Natural killer cell (primary cell): ENCODE data around the gene PPP4C. TPM values are rescaled to one million over a fixed set of nuclear protein-coding genes. Genes with fewer than 3 reads are reported as not detected.
"Not testable (repeated sequence)": the region's sequence is repeated elsewhere in the genome, so short reads cannot be mapped to it uniquely, and the experiment has no call there.

Source experiments
- ATAC-seq, 3 donors: fragments of 150-1000 bp in 2 of 3; fragments of 200-7000 bp in 1 of 3; cut with Tn5 transposase; 1 replicate in 1 of 3; 2 replicates in 2 of 3; pipeline ENCODE4 v1.10.0; 2021; ENCODE audit warnings: mild to moderate bottlenecking in 2 of 3, moderate library complexity in 2 of 3
- DNase-seq, 2 donors: peaks; one replicate each; pipeline versions ENCODE4 v3.0.0 to v3.0.0-alpha.2; 2013 to 2021; ENCODE audit warnings: mixed read lengths in 1 of 2
- H3K27ac ChIP-seq: one replicate; pipeline ENCODE4 v1.5.1; 2013; ENCODE audit warnings: mild to moderate bottlenecking, low read length
- H3K27me3 ChIP-seq: one replicate; pipeline ENCODE4 v1.6.1; 2013; ENCODE audit warnings: low read length; ENCODE audit not compliant: control insufficient read depth, insufficient read depth
- H3K36me3 ChIP-seq: one replicate; pipeline ENCODE4 v1.6.1; 2013; ENCODE audit warnings: low read length; ENCODE audit not compliant: control insufficient read depth, insufficient read depth
- H3K4me1 ChIP-seq: one replicate; pipeline ENCODE4 v1.6.1; 2013; ENCODE audit warnings: low read length; ENCODE audit not compliant: control insufficient read depth, insufficient read depth
- H3K4me3 ChIP-seq: one replicate; pipeline ENCODE4 v1.5.1; 2013; ENCODE audit warnings: low read length
- H3K9me3 ChIP-seq: one replicate; pipeline ENCODE4 v1.6.1; 2013; ENCODE audit warnings: low read length; ENCODE audit not compliant: control insufficient read depth, insufficient read depth
- H3K27ac Mint-ChIP-seq, 2 donors: one replicate each; pipeline ENCODE4 v1.8.0; 2022; ENCODE audit warnings: mild to moderate bottlenecking in 2 of 2, mixed read lengths in 2 of 2, moderate library complexity in 1 of 2
- H3K27me3 Mint-ChIP-seq, 2 donors: one replicate each; pipeline ENCODE4 v1.8.0; 2022; ENCODE audit warnings: low read depth in 2 of 2, mixed read lengths in 2 of 2
- H3K36me3 Mint-ChIP-seq: one replicate; pipeline ENCODE4 v1.8.0; 2022; ENCODE audit warnings: mixed read lengths
- H3K4me1 Mint-ChIP-seq, 2 donors: one replicate each; pipeline ENCODE4 v1.8.0; 2022; ENCODE audit warnings: mixed read lengths in 2 of 2
- H3K4me3 Mint-ChIP-seq: one replicate; pipeline ENCODE4 v1.8.0; 2022; ENCODE audit warnings: mild to moderate bottlenecking, moderate library complexity, mixed read lengths
- H3K9me3 Mint-ChIP-seq, 2 donors: one replicate each; pipeline ENCODE4 v1.8.0; 2022; ENCODE audit warnings: mixed read lengths in 2 of 2
- WGBS: methylation state at CpG from one replicate; pipeline ENCODE4 v1.1.7; 2013; ENCODE audit warnings: missing lambda C conversion rate; ENCODE audit not compliant: insufficient coverage; 5-methylcytosine and 5-hydroxymethylcytosine counted together
- intact Hi-C: fragments of 100-400 bp; cut with micrococcal nuclease; formaldehyde crosslinking; loops from one replicate; pipeline ENCODE4 v1.14.2; 2022
- total RNA-seq, 4 donors: library from RNA; stranded (reverse); fragments of 120-200 nt in 1 of 4; gene quantifications; one replicate each; pipeline versions ENCODE4 v1.2.3 to v1.2.4, GENCODE V29; 2013 to 2022
- TF ChIP-seq, protein P1 (sequence below): fragments of 200-600 bp; IDR thresholded peaks from one replicate; pipeline ENCODE4 v1.8.0; 2022; ENCODE audit warnings: antibody characterized with exemption

The PPP4C gene
- total RNA-seq, 3 donors from 2014 or later (not counting 1 experiment from before 2014, with no cell fraction given): 119 to 132 (median 130) TPM

DNA sequence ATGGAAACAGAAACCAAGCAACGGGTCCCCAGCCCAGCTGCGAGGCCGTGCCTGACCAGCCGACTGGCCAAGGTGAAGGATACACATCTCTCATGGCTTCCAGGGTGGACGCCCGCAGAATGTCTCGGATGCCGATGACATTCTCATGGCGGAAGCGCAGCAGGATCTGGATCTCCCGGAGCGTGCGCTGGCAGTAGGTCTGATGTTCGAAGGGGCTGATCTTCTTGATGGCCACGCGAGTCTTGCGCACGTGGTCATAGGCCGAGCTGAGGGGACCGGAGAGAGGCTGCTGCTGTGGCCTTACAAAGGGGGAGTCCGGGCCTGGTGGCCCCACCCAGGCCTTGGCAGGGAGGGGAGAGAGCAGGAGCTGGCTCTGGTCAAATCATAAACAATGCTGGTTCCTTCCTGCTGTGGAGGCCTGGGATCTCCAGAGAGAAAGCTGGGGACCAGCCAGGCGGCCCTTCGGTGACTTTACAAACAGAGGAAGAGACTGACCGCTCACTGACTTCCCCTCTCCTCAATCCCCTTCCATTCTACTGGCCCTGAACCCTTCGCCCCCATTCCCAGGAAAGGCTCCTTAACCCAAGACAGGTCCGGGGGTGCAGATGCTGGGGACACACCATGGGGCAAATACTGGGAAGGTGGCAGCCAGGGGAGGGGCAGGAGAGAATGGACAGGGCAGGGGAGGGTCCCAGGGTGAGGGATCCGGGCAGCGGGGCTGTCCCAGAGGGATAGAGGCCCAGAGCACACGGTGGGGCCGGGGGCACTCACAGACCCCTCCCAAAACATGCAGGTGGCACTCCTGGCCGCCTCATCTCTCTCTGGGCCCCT lies 46.2 kb downstream of the PPP4C start:
- TF ChIP-seq, protein P1, sequence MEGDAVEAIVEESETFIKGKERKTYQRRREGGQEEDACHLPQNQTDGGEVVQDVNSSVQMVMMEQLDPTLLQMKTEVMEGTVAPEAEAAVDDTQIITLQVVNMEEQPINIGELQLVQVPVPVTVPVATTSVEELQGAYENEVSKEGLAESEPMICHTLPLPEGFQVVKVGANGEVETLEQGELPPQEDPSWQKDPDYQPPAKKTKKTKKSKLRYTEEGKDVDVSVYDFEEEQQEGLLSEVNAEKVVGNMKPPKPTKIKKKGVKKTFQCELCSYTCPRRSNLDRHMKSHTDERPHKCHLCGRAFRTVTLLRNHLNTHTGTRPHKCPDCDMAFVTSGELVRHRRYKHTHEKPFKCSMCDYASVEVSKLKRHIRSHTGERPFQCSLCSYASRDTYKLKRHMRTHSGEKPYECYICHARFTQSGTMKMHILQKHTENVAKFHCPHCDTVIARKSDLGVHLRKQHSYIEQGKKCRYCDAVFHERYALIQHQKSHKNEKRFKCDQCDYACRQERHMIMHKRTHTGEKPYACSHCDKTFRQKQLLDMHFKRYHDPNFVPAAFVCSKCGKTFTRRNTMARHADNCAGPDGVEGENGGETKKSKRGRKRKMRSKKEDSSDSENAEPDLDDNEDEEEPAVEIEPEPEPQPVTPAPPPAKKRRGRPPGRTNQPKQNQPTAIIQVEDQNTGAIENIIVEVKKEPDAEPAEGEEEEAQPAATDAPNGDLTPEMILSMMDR: no peak
- intact Hi-C loops: loop anchor here (2.0 kb wide), 1 partner anchor 25 kb away; the partner anchor contains the start of gene YPEL3
- no peaks in the 10 kb centered on the region for H3K9me3 Mint-ChIP-seq
- H3K9me3 ChIP-seq: no peaks in the 10 kb centered on the region
- 78% methylated on average over 30 of the region's 31 CpGs for WGBS
- H3K27ac Mint-ChIP-seq: peak overlapping the region; percentile 76 to 87
- H3K4me3 Mint-ChIP-seq: peak overlapping the region; percentile 90
- H3K4me1 Mint-ChIP-seq: peaks cover 23 to 32% of the 10 kb centered on the region in 2 donors
- H3K27me3 Mint-ChIP-seq: no peaks in the 10 kb centered on the region
- H3K36me3 ChIP-seq: peaks cover 9% of the 10 kb centered on the region
- H3K4me3 ChIP-seq: peak overlapping the region; percentile 83
- peak overlapping the region; percentile 61 for H3K27ac ChIP-seq
- H3K36me3 Mint-ChIP-seq: no peaks in the 10 kb centered on the region
- ATAC-seq (no peak), DNase-seq (peak in 1 of 2 donors; percentile 10)
- H3K27me3 ChIP-seq: no peaks in the 10 kb centered on the region
- peaks cover 32% of the 10 kb centered on the region for H3K4me1 ChIP-seq

DNA sequence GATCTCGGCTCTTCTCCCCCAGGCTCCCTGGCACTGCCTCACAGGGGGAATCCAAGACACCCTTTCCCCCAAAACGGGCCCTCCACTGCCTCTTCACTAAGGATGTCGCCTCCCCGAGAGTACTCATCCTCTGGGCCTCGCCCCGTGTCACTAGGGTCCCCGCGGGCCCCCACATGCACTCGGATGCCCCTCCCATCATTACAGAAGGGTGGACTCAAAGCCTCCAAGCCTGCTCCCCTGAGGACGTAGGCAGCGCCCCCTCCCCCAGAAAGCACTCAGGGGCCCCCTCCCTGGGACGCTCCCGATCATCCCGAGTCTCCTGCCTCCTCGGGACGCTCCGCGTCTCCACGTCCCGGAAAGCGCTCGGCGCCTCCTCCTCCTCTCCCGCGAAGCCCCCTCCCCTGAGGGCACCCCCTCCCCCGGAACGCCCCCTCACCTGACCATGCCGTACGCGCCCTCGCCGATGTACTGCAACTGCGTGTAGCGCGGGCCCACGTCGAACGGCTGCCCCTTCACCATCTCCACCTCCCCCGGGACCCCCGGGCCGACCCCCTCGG lies 46.9 kb downstream of the PPP4C start:
- H3K4me1 Mint-ChIP-seq: peaks cover 23 to 32% of the 10 kb centered on the region in 2 donors
- intact Hi-C loops: loop anchor here (2.0 kb wide), 1 partner anchor 26 kb away; the partner anchor contains the start of gene YPEL3
- peak overlapping the region; percentile 61 for H3K27ac ChIP-seq
- H3K9me3 Mint-ChIP-seq: no peaks in the 10 kb centered on the region
- TF ChIP-seq, protein P1: no peak
- DNase-seq (peak in 1 of 2 donors; percentile 45), ATAC-seq (peak; percentile 7 to 9 (median 8))
- peak overlapping the region; percentile 90 for H3K4me3 Mint-ChIP-seq
- no peaks in the 10 kb centered on the region for H3K36me3 Mint-ChIP-seq
- H3K4me3 ChIP-seq: peak overlapping the region; percentile 83
- H3K27me3 ChIP-seq: no peaks in the 10 kb centered on the region
- peak overlapping the region; percentile 72 to 87 for H3K27ac Mint-ChIP-seq
- no peaks in the 10 kb centered on the region for H3K9me3 ChIP-seq
- no peaks in the 10 kb centered on the region for H3K27me3 Mint-ChIP-seq
- peaks cover 32% of the 10 kb centered on the region for H3K4me1 ChIP-seq
- peaks cover 2% of the 10 kb centered on the region for H3K36me3 ChIP-seq
- under 1% methylated on average over 41 of the region's 42 CpGs for whole genome bisulfite sequencing

DNA sequence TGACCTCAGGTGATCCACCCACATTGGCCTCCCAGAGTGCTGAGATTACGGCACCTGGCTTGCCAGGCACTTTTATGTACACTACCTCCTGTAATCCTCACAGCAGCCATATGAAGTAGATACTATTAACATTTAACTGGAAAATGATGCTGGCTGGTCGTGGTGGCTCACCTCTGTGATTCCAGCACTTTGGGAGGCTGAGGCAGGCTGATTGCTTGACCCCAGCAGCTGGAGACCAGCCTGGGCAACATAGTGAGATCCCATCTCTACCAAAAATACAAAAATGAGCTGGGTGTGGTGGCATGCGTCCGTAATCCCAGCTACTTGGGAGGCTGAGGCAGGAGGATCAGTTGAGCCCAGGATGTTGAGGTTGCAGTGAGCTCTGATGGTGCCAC lies 49.2 kb downstream of the PPP4C start:
- 94% methylated on average over 4 of the region's 4 CpGs for WGBS
- Mint-ChIP-seq H3K4me1 (peaks cover 15 to 24% of the 10 kb centered on the region in 2 donors), H3K9me3 (no peaks in the 10 kb centered on the region), H3K27me3 (no peaks in the 10 kb centered on the region), H3K4me3 (no peak overlapping the region), H3K27ac (no peak overlapping the region), H3K36me3 (no peaks in the 10 kb centered on the region)
- H3K27me3 ChIP-seq: no peaks in the 10 kb centered on the region
- TF ChIP-seq, protein P1: no peak
- no peak for ATAC-seq
- H3K27ac ChIP-seq: no peak overlapping the region
- intact Hi-C loops: no loop called here
- H3K9me3 ChIP-seq: no peaks in the 10 kb centered on the region
- H3K36me3 ChIP-seq: no peaks in the 10 kb centered on the region
- DNase-seq: no peak
- H3K4me3 ChIP-seq: no peak overlapping the region
- H3K4me1 ChIP-seq: peaks cover 31% of the 10 kb centered on the region

DNA sequence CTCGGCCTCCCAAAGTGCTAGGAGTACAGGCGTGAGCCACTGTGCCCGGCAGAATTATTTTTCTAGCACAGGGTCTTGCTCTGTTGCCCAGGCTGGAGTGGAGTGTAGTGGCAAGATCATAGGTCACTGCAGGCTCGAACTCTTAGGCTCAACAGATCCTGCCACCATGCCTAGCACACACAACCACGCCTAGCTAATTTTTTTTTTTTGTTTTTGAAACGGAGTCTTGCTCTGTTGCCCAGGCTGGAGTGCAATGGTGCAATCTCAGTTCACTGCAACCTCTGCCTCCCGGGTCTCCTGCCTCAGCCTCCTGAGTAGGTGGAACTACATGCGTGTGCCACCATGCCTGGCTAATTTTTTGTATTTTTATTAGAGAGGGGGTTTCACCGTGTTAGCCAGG lies 49.9 kb downstream of the PPP4C start:
- WGBS: 93% methylated on average over 9 of the region's 9 CpGs
- intact Hi-C loops, H3K9me3 Mint-ChIP-seq: not testable (repeated sequence)

More for the DNA sequence above, 49.9 kb downstream of the PPP4C start:
- H3K4me1 ChIP-seq: peaks cover 30% of the 10 kb centered on the region
- H3K4me1 Mint-ChIP-seq: peaks cover 8 to 17% of the 10 kb centered on the region in 2 donors
- H3K36me3 Mint-ChIP-seq, H3K27ac ChIP-seq, H3K36me3 ChIP-seq, H3K4me3 Mint-ChIP-seq, H3K27ac Mint-ChIP-seq, DNase-seq, H3K27me3 Mint-ChIP-seq, H3K27me3 ChIP-seq, H3K4me3 ChIP-seq, ATAC-seq, H3K9me3 ChIP-seq: not testable (repeated sequence)
